ENCODE results near the gene LGR6.

DNA sequence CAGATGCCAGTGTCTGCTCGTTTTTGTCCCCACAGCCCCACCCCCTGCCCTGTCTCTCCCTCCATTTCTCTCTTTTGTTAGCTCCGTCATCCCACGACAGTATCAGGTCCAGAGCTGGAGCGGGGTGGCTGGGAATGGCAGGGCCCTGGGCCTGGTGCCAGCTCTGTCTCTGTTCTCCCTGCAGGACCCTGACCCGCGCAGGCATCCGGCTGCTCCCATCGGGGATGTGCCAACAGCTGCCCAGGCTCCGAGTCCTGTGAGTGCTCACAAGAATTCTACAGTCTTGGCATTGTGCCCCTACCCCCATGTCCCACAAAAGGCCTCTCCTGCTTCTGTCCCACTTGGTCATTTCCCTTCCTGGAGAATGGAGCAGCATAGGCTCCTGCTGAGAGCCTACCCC, 110.8 kb downstream of the LGR6 start:
- TF ChIP-seq, protein P1, sequence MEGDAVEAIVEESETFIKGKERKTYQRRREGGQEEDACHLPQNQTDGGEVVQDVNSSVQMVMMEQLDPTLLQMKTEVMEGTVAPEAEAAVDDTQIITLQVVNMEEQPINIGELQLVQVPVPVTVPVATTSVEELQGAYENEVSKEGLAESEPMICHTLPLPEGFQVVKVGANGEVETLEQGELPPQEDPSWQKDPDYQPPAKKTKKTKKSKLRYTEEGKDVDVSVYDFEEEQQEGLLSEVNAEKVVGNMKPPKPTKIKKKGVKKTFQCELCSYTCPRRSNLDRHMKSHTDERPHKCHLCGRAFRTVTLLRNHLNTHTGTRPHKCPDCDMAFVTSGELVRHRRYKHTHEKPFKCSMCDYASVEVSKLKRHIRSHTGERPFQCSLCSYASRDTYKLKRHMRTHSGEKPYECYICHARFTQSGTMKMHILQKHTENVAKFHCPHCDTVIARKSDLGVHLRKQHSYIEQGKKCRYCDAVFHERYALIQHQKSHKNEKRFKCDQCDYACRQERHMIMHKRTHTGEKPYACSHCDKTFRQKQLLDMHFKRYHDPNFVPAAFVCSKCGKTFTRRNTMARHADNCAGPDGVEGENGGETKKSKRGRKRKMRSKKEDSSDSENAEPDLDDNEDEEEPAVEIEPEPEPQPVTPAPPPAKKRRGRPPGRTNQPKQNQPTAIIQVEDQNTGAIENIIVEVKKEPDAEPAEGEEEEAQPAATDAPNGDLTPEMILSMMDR (IDR thresholded peaks at IDR 0.05), result no peak
- TF ChIP-seq POLR2AphosphoS5 (IDR thresholded peaks at IDR 0.05), result no peak
- TF ChIP-seq EP300 (IDR thresholded peaks at IDR 0.05), result no peak

All from esophagus muscularis mucosa (tissue), 4 donors.